Activated CD8-positive, alpha-beta memory T cell treated with anti-CD3 and anti-CD28 coated beads, Interleukin-2, amount 10 ng/mL, durations not matched to agents 7 days and 5 days (primary cell): ENCODE results near the gene FGFBP3. TPM values are rescaled to one million over a fixed set of nuclear protein-coding genes. Genes with fewer than 3 reads are reported as not detected.
A peak's percentile ranks its signal among the peaks of the same experiment; 100 is the strongest.

Experiments used
- ATAC-seq: fragments of 150-1000 bp; cut with Tn5 transposase; one replicate; pipeline ENCODE4 v1.10.0; 2021; ENCODE audit warnings: moderate library complexity
- CTCF ChIA-PET: fragments of 350-600 bp; sonication (Branson Sonifier 250); formaldehyde crosslinking; loops from one replicate; lab custom pipeline; 2021; ENCODE audit warnings: antibody characterized with exemption; lab: Charles Lee
- DNase-seq: peaks from one replicate; pipeline ENCODE4 v3.0.0-alpha.2; 2020
- H3K27ac Mint-ChIP-seq: one replicate; pipeline ENCODE4 v1.8.0; 2021; ENCODE audit warnings: mild to moderate bottlenecking, mixed read lengths
- H3K27me3 Mint-ChIP-seq: one replicate; pipeline ENCODE4 v1.8.0; 2021; ENCODE audit warnings: mixed read lengths
- H3K36me3 Mint-ChIP-seq: one replicate; pipeline ENCODE4 v1.8.0; 2021; ENCODE audit warnings: mild to moderate bottlenecking, mixed read lengths
- H3K4me1 Mint-ChIP-seq: one replicate; pipeline ENCODE4 v1.8.0; 2021; ENCODE audit warnings: mixed read lengths
- H3K4me3 Mint-ChIP-seq: one replicate; pipeline ENCODE4 v1.8.0; 2021; ENCODE audit warnings: mild to moderate bottlenecking, moderate library complexity, mixed read lengths
- H3K9me3 Mint-ChIP-seq: one replicate; pipeline ENCODE4 v1.8.0; 2022; ENCODE audit warnings: low read depth, mixed read lengths
- total RNA-seq, 2 experiments: library from RNA; stranded (reverse); gene quantifications; one replicate each; pipeline ENCODE4 v1.2.3, GENCODE V29; 2021

The FGFBP3 gene, protein sequence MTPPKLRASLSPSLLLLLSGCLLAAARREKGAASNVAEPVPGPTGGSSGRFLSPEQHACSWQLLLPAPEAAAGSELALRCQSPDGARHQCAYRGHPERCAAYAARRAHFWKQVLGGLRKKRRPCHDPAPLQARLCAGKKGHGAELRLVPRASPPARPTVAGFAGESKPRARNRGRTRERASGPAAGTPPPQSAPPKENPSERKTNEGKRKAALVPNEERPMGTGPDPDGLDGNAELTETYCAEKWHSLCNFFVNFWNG
- total RNA-seq = 1 to 10 TPM; 1.5 to 1.9 TPM

DNA sequence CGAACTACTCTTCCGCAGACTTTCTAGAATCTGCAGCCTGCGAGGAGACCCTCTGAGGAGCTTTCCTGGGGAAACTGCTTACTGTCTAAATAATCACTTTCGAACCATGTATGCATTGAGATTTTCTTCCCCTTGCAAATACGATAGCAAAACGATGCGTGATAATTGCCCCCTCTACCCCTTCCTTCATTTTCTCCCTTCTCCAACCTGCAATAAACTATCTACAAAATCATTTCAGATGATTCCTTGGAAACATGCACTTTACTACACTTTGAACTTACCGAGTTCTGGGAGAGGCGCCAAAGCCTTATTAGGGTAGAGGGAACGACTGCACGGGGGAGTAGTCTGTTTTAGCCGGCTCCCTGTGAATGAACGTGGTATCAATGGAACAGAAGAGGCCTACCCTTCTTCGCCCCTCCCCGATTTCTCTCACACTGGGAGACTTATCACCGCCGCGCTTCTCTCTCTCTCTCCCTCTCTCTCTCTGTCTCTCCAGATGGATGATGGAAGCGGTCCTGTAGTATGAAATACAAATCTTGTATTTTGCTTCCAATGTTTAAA, at the start of gene FGFBP3:
Gene FGFBP3, minus strand, starts transcription at position 370 of the 561 bp plus-strand sequence. CDS start 517 bp downstream, outside the sequence.
- peak; percentile 54 for DNase-seq
- peaks cover 30% of the 10 kb centered on the region for H3K4me1 Mint-ChIP-seq
- H3K27me3 Mint-ChIP-seq = peaks cover 17% of the 10 kb centered on the region
- ATAC-seq = peak; percentile 21
- no peaks in the 10 kb centered on the region for H3K9me3 Mint-ChIP-seq
- H3K4me3 Mint-ChIP-seq = peak within 1 kb of the TSS; percentile 84
- peak within 1 kb of the TSS; percentile 77 for H3K27ac Mint-ChIP-seq
- CTCF ChIA-PET = interaction anchor here (0.6 to 2.4 kb wide), 12 partner anchors 9 to 999 kb away, joined by 3 to 13 read pairs (median 6); partner anchors contain the start of genes BTAF1 and TNKS2
- H3K36me3 Mint-ChIP-seq = peaks cover 12% of the 10 kb centered on the region

DNA sequence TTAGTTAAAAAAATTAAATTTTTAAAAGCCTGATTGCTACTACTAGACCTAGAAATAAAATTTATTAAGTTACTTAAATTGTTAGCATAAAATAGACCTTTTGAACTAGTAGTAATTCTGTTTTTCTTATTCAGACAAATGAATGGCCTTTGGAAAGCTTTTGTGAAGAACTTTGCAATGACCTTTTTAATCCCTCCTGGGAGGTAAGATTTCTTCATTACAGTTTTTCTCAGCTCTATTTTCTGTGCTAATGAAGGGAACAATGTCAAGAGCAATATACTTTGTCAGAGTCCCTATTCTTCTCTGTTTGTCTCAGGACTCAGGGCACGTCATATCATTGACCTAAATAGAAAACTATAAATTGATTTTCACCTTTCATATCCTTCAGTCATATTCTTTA, 47.8 kb upstream of the FGFBP3 start:
- no peak overlapping the region for H3K4me3 Mint-ChIP-seq

GRCh38 chr10:91955114-91955513, 45.8 kb upstream of the FGFBP3 start:
- CTCF ChIA-PET = no interaction called here
- no peak for DNase-seq
- no peaks in the 10 kb centered on the region for H3K4me1 Mint-ChIP-seq
- peaks cover 45% of the 10 kb centered on the region for H3K36me3 Mint-ChIP-seq
- H3K27ac Mint-ChIP-seq = no peak overlapping the region
- no peaks in the 10 kb centered on the region for H3K27me3 Mint-ChIP-seq
- ATAC-seq = no peak
- no peaks in the 10 kb centered on the region for H3K9me3 Mint-ChIP-seq
- H3K4me3 Mint-ChIP-seq = no peak overlapping the region

More for the DNA sequence above, 47.8 kb upstream of the FGFBP3 start:
- CTCF ChIA-PET = no interaction called here
- no peaks in the 10 kb centered on the region for H3K4me1 Mint-ChIP-seq
- DNase-seq (no peak), ATAC-seq (no peak)
- H3K36me3 Mint-ChIP-seq = peaks cover 48% of the 10 kb centered on the region
- no peaks in the 10 kb centered on the region for H3K27me3 Mint-ChIP-seq
- H3K27ac Mint-ChIP-seq = no peak overlapping the region
- H3K9me3 Mint-ChIP-seq = no peaks in the 10 kb centered on the region

DNA sequence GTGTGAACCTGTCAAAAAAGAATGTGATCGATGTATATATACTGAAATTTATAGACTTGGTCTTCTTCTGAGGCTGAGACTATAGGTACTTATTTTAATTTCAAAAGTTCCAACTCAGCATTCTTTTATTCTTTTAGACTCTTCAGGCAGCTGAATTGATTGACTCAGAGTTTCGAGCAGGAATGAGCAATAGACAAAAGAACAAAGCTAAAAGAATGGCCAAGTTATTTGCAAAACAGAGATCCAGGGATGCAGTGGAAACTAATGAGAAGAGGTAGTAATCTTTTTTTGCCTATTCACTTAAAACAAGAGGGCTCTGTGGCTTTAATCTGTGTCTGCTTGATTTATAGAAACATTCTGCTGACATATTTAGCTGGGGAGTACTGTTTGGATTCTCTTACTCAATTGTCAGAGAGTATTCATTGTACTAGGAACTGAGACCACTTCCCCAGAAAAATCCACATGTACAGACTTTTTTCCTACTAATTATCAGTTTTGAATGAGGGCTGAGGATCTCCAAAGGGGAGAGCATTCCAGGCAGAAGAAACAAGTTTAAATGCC, 44.4 kb upstream of the FGFBP3 start:
- ATAC-seq = no peak
- no peaks in the 10 kb centered on the region for H3K27me3 Mint-ChIP-seq
- DNase-seq = no peak
- H3K27ac Mint-ChIP-seq = no peak overlapping the region
- CTCF ChIA-PET = no interaction called here
- no peak overlapping the region for H3K4me3 Mint-ChIP-seq
- no peaks in the 10 kb centered on the region for H3K9me3 Mint-ChIP-seq
- peaks cover 42% of the 10 kb centered on the region for H3K36me3 Mint-ChIP-seq
- H3K4me1 Mint-ChIP-seq = peaks cover 2% of the 10 kb centered on the region

DNA sequence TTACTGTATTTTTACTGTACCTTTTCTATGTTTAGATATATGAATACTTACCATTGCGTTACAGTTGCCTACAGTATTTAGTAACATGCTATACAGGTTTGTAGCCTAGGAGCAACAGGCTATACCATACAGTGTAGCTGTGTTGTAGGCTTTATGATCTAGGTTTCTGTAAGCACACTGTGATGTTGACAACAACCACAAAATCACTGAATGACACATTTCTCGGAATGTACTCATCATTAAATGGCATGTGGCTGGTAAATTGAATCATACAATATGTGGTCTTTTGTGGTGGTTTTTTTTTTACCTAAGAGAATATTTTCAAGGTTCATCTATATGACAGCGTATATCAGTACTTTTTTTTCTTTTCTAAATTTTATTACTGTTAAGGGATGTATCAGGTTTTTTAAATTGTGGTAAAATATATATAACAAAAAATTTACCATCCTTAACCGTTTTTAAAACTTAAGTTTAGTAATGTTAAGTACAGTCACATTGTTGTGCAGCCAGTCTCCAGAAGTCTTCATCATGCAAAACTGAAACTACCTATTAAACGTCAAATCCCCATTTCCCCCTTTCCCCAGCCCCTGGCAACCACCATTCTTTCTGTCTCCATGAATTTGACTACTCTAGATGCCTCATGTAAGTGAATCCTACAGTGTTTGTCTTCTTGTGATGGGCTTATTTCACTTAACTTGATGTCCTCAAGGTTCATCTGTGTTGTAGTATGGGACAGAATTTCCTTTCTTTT, 35.8 kb upstream of the FGFBP3 start:
- H3K4me3 Mint-ChIP-seq = peak overlapping the region; percentile 65
- no peaks in the 10 kb centered on the region for H3K27me3 Mint-ChIP-seq
- peaks cover 32% of the 10 kb centered on the region for H3K4me1 Mint-ChIP-seq
- peak; percentile 95 for ATAC-seq
- H3K27ac Mint-ChIP-seq = peak overlapping the region; percentile 90
- peak; percentile 51 for DNase-seq
- H3K9me3 Mint-ChIP-seq = no peaks in the 10 kb centered on the region
- CTCF ChIA-PET = no interaction called here
- H3K36me3 Mint-ChIP-seq = peaks cover 44% of the 10 kb centered on the region

- Mint-ChIP-seq H3K27ac (no peak overlapping the region), H3K4me1 (peaks cover 28% of the 10 kb centered on the region), H3K9me3 (no peaks in the 10 kb centered on the region), H3K4me3 (no peak overlapping the region), H3K27me3 (no peaks in the 10 kb centered on the region), H3K36me3 (peaks cover 43% of the 10 kb centered on the region)
- no peak for ATAC-seq
- DNase-seq = no peak
- CTCF ChIA-PET = interaction anchor here (0.9 to 1.9 kb wide), 3 partner anchors 9 to 143 kb away, joined by 3 to 5 read pairs (median 3); partner anchors contain the start of genes BTAF1 and TNKS2
These were observed 32.1 kb upstream of the FGFBP3 start for GRCh38 chr10:91941426-91941825.

GRCh38 chr10:91939653-91940052, 30.4 kb upstream of the FGFBP3 start:
- ATAC-seq = no peak
- CTCF ChIA-PET = no interaction called here
- peaks cover 45% of the 10 kb centered on the region for H3K36me3 Mint-ChIP-seq

DNA sequence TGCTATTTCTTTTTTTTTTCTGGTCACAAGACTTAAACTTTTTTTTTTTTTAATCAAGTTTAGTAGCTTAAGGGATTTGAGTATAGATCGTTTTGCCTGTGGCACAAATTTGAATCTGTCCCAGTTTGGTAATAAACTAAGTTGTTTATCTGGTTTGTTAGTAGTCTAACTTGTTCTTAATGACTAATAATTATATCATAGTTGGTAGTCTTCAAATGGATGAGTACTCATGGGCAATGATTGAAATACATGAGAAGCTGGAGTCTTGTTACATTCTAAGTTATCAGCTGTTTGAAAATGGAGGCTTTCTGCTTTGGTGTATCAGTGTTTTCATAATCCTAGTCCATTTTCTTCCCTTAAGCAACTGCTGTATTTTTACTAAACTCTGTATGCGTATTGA, 26.6 kb upstream of the FGFBP3 start:
- Mint-ChIP-seq H3K27ac (no peak overlapping the region), H3K4me1 (peaks cover 28% of the 10 kb centered on the region), H3K4me3 (no peak overlapping the region), H3K36me3 (peaks cover 56% of the 10 kb centered on the region), H3K9me3 (no peaks in the 10 kb centered on the region), H3K27me3 (no peaks in the 10 kb centered on the region)
- DNase-seq (no peak), ATAC-seq (no peak)
- CTCF ChIA-PET = no interaction called here

More at GRCh38 chr10:91939653-91940052, 30.4 kb upstream of the FGFBP3 start:
- no peaks in the 10 kb centered on the region for H3K27me3 Mint-ChIP-seq
- DNase-seq = no peak
- no peaks in the 10 kb centered on the region for H3K9me3 Mint-ChIP-seq
- no peak overlapping the region for H3K27ac Mint-ChIP-seq
- H3K4me1 Mint-ChIP-seq = peaks cover 15% of the 10 kb centered on the region
- no peak overlapping the region for H3K4me3 Mint-ChIP-seq

DNA sequence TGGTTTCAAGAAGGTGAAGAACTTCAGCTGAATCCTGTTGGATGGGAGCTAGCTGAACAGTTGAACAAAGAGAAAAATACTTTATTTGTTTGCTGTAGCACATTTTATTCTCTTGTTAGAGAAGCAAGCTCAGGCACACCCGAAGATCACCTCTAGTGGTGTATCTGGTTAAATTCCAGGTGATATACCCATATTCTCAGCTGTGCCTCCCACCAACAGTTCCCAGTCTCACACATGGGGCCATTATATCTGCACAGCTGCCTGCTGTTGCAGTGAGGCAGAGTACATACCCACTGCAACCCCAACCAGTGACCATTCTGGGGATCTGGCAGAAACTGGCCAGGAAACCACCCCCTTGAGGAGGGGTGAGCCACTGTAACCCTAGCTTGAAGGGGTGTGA, 23.5 kb upstream of the FGFBP3 start:
- no peak overlapping the region for H3K4me3 Mint-ChIP-seq
- no peaks in the 10 kb centered on the region for H3K27me3 Mint-ChIP-seq
- H3K4me1 Mint-ChIP-seq = peaks cover 35% of the 10 kb centered on the region

DNA sequence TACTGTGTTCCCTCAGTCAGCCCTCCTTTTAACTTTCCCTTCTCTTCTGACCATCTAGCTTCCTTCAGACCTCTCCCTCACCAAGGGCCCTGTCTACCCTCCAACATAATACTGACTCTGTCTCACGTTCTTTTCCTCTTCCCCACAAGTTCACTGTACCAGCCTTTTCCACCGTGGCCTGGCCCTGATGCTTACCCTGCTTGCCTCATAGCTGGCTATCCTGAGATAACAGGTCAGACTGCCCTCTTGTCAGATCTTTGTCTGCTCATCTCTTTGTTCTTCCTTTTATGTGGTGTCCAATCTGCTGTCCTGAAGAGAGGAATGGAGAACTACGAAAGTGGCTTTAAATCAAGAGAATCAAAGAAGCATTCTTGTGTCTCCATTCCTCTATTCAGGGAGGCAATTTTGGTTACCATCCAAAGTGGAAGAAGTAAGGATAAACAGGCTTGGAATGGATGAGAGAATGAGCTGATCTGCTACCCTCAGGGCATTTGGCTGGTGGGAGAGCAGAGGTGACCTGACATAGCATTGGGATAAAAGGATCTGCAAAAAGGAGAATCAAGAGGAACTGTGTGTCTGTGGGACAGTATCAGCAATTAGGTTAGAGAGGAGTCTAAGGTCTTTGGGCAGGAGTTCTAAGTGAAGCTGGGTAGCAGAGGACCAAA, 22.4 kb upstream of the FGFBP3 start:
- Mint-ChIP-seq H3K9me3 (no peaks in the 10 kb centered on the region), H3K4me1 (peaks cover 43% of the 10 kb centered on the region), H3K27ac (no peak overlapping the region), H3K27me3 (no peaks in the 10 kb centered on the region), H3K36me3 (peaks cover 45% of the 10 kb centered on the region), H3K4me3 (no peak overlapping the region)
- ATAC-seq (no peak), DNase-seq (no peak)
- CTCF ChIA-PET = interaction anchor here (1.3 kb wide), 2 partner anchors 9 kb away, joined by 3 read pairs; no protein-coding TSS in a partner anchor

More for the DNA sequence above, 23.5 kb upstream of the FGFBP3 start:
- H3K36me3 Mint-ChIP-seq = peaks cover 50% of the 10 kb centered on the region
- H3K9me3 Mint-ChIP-seq = no peaks in the 10 kb centered on the region
- no peak for ATAC-seq
- H3K27ac Mint-ChIP-seq = no peak overlapping the region
- CTCF ChIA-PET = interaction anchor here (1.1 to 1.3 kb wide), 3 partner anchors 8 to 10 kb away, joined by 3 read pairs; no protein-coding TSS in a partner anchor
- no peak for DNase-seq

DNA sequence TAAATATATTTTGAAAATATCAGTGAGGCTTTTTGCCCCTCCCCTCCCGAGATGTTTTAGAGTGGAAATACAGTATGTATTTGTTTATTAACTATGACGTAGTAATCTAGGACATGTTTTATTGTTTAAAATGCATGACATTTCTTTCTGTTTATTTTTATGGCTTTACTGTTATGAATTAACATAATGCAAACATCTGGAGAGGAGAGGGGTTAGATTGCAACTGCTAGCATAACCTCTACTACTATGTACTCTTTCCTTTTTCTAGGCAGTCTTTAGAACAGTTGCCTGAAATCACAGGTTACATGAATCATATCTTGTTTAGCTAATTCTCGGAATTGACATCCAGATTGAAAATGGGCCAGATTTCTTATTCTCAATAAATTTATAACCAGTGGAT, 21.7 kb upstream of the FGFBP3 start:
- no peaks in the 10 kb centered on the region for H3K9me3 Mint-ChIP-seq
- H3K36me3 Mint-ChIP-seq = peaks cover 43% of the 10 kb centered on the region
- no peak for DNase-seq
- H3K4me3 Mint-ChIP-seq = no peak overlapping the region
- no peaks in the 10 kb centered on the region for H3K27me3 Mint-ChIP-seq
- H3K27ac Mint-ChIP-seq = no peak overlapping the region
- CTCF ChIA-PET = no interaction called here
- peaks cover 50% of the 10 kb centered on the region for H3K4me1 Mint-ChIP-seq
- no peak for ATAC-seq

DNA sequence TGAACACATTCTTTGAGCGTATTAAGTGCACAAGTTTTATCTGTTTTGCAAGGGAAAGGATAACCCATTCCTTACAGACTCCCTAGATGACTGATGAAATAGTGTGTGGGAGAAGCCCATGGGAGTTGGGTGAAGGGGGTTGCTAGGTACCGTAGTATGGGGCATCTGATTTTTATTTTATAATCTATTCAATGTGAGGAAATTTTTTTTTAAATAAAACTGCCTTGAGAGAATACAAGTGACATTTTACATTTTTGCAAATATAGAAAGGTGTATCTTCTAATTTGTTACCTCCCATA, 15.7 kb upstream of the FGFBP3 start:
- Mint-ChIP-seq H3K4me1 (peaks cover 55% of the 10 kb centered on the region), H3K4me3 (peak overlapping the region; percentile 97), H3K27ac (no peak overlapping the region), H3K9me3 (no peaks in the 10 kb centered on the region), H3K36me3 (peaks cover 21% of the 10 kb centered on the region), H3K27me3 (no peaks in the 10 kb centered on the region)
- no peak for ATAC-seq
- CTCF ChIA-PET = interaction anchor here (0.8 to 1.1 kb wide), 2 partner anchors 8 to 13 kb away, joined by 3 read pairs; no protein-coding TSS in a partner anchor
- no peak for DNase-seq
